Measurements from ENCODE around the gene MPO. TPM values are rescaled to one million over a fixed set of nuclear protein-coding genes. Genes with fewer than 3 reads are reported as not detected.

MPO gene
- total RNA-seq, 1 donor from 2014 or later: not detected

- no peak for DNase-seq (ENCODE audit: low spot score)
- H3K9me3 Mint-ChIP-seq (ENCODE audit: low read depth): no peaks in the 10 kb centered on the region
- no peak overlapping the region for H3K27ac Mint-ChIP-seq (ENCODE audit: unreplicated experiment)
- peaks cover 35% of the 10 kb centered on the region for H3K27me3 Mint-ChIP-seq (ENCODE audit: low read depth)
- no peaks in the 10 kb centered on the region for H3K4me1 Mint-ChIP-seq (ENCODE audit: low read depth)
- H3K4me3 Mint-ChIP-seq (ENCODE audit: unreplicated experiment): no peak overlapping the region
- TF ChIP-seq CTCF (IDR thresholded peaks at IDR 0.05): no peak
- no peaks in the 10 kb centered on the region for H3K36me3 Mint-ChIP-seq (ENCODE audit: low read depth)
Measured at GRCh38 chr17:58276423-58276822, 4.3 kb downstream of the MPO start.

- Mint-ChIP-seq H3K27ac (ENCODE audit: unreplicated experiment) (no peak overlapping the region), H3K4me1 (ENCODE audit: low read depth) (no peaks in the 10 kb centered on the region), H3K4me3 (ENCODE audit: unreplicated experiment) (no peak overlapping the region), H3K36me3 (ENCODE audit: low read depth) (no peaks in the 10 kb centered on the region), H3K27me3 (ENCODE audit: low read depth) (peaks cover 33% of the 10 kb centered on the region), H3K9me3 (ENCODE audit: low read depth) (no peaks in the 10 kb centered on the region)
- peak; percentile 64 for DNase-seq (ENCODE audit: low spot score)
- no peak for TF ChIP-seq CTCF (IDR thresholded peaks at IDR 0.05)
Measured at GRCh38 chr17:58275417-58275816, 5.3 kb downstream of the MPO start.

GRCh38 chr17:58273453-58274104 lies 7.2 kb downstream of the MPO start:
- Mint-ChIP-seq H3K36me3 (ENCODE audit: low read depth) (no peaks in the 10 kb centered on the region), H3K27ac (ENCODE audit: unreplicated experiment) (no peak overlapping the region), H3K4me1 (ENCODE audit: low read depth) (no peaks in the 10 kb centered on the region), H3K4me3 (ENCODE audit: unreplicated experiment) (no peak overlapping the region), H3K9me3 (ENCODE audit: low read depth) (no peaks in the 10 kb centered on the region), H3K27me3 (ENCODE audit: low read depth) (peaks cover 30% of the 10 kb centered on the region)
- peak; percentile 81 for DNase-seq (ENCODE audit: low spot score)
- no peak for TF ChIP-seq CTCF (IDR thresholded peaks at IDR 0.05)

GRCh38 chr17:58272367-58273280 lies 8.1 kb downstream of the MPO start:
- TF ChIP-seq CTCF (IDR thresholded peaks at IDR 0.05): no peak
- Mint-ChIP-seq H3K9me3 (ENCODE audit: low read depth) (no peaks in the 10 kb centered on the region), H3K27me3 (ENCODE audit: low read depth) (peaks cover 30% of the 10 kb centered on the region)

GRCh38 chr17:58271216-58271931 lies 9.4 kb downstream of the MPO start:
- Mint-ChIP-seq H3K27ac (ENCODE audit: unreplicated experiment) (no peak overlapping the region), H3K4me1 (ENCODE audit: low read depth) (no peaks in the 10 kb centered on the region), H3K27me3 (ENCODE audit: low read depth) (peaks cover 32% of the 10 kb centered on the region), H3K36me3 (ENCODE audit: low read depth) (no peaks in the 10 kb centered on the region), H3K4me3 (ENCODE audit: unreplicated experiment) (no peak overlapping the region), H3K9me3 (ENCODE audit: low read depth) (no peaks in the 10 kb centered on the region)
- peak; percentile 86 for DNase-seq (ENCODE audit: low spot score)
- no peak for TF ChIP-seq CTCF (IDR thresholded peaks at IDR 0.05)

More at GRCh38 chr17:58272367-58273280, 8.1 kb downstream of the MPO start:
- Mint-ChIP-seq H3K27ac (ENCODE audit: unreplicated experiment) (no peak overlapping the region), H3K4me3 (ENCODE audit: unreplicated experiment) (no peak overlapping the region), H3K4me1 (ENCODE audit: low read depth) (no peaks in the 10 kb centered on the region), H3K36me3 (ENCODE audit: low read depth) (no peaks in the 10 kb centered on the region)
- DNase-seq (ENCODE audit: low spot score): peak; percentile 46

Measured in chondrocyte (in vitro differentiated cells).